HCT116 (cell line): ENCODE results near the gene LDLRAD4.

ENCODE experiments used
- EGR1 ChIP-seq: IDR thresholded peaks from 2 replicates; pipeline ENCODE4 v1.6.1; 2012; ENCODE audit warnings: low read depth
- POLR2A ChIP-seq: IDR thresholded peaks from 2 replicates; pipeline ENCODE4 v1.7.0; 2011; ENCODE audit warnings: borderline replicate concordance; ENCODE audit not compliant: insufficient read depth, insufficient read length; ENCODE audit errors: extremely low read depth
- POLR2AphosphoS5 ChIP-seq: IDR thresholded peaks from 2 replicates; pipeline ENCODE4 v1.6.1; 2011; ENCODE audit warnings: mild to moderate bottlenecking, low read depth, low read length, moderate library complexity
- TF ChIP-seq, protein P1 (sequence below), 3 experiments: fragments of 200-600 bp in 1 of 3; sonication (generic) in 1 of 3; IDR thresholded peaks in 2 of 3; conservative IDR thresholded peaks in 1 of 3; 2 replicates each; pipeline ENCODE4 v1.5.1; 2012 to 2017; ENCODE audit warnings: low read depth in 2 of 3, low read length in 2 of 3, antibody characterized with exemption in 1 of 3, borderline replicate concordance in 1 of 3, control low read depth in 1 of 3, mild to moderate bottlenecking in 1 of 3, mixed read lengths in 1 of 3, mixed run types in 1 of 3, moderate library complexity in 1 of 3; ENCODE audit not compliant: insufficient read depth in 1 of 3

GRCh38 chr18:13328213-13328612 is 109.7 kb downstream of the LDLRAD4 start:
- TF ChIP-seq, protein P1, sequence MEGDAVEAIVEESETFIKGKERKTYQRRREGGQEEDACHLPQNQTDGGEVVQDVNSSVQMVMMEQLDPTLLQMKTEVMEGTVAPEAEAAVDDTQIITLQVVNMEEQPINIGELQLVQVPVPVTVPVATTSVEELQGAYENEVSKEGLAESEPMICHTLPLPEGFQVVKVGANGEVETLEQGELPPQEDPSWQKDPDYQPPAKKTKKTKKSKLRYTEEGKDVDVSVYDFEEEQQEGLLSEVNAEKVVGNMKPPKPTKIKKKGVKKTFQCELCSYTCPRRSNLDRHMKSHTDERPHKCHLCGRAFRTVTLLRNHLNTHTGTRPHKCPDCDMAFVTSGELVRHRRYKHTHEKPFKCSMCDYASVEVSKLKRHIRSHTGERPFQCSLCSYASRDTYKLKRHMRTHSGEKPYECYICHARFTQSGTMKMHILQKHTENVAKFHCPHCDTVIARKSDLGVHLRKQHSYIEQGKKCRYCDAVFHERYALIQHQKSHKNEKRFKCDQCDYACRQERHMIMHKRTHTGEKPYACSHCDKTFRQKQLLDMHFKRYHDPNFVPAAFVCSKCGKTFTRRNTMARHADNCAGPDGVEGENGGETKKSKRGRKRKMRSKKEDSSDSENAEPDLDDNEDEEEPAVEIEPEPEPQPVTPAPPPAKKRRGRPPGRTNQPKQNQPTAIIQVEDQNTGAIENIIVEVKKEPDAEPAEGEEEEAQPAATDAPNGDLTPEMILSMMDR (IDR thresholded peaks at IDR 0.05 in 2 of 3, conservative IDR thresholded peaks at IDR 0.05 in 1 of 3; ENCODE audit: borderline replicate concordance in 1 of 3, insufficient read depth in 1 of 3, low read depth in 2 of 3, low read length in 2 of 3) = no peak
- TF ChIP-seq POLR2A (no peak), EGR1 (no peak), POLR2AphosphoS5 (no peak)
